Fibroblast of skin of right biceps (primary cell): ENCODE results near the gene AVL9.

Source experiments
- DNase-seq: peaks from one replicate; pipeline ENCODE4 v3.0.0-alpha.2; 2013

AVL9 gene

DNA sequence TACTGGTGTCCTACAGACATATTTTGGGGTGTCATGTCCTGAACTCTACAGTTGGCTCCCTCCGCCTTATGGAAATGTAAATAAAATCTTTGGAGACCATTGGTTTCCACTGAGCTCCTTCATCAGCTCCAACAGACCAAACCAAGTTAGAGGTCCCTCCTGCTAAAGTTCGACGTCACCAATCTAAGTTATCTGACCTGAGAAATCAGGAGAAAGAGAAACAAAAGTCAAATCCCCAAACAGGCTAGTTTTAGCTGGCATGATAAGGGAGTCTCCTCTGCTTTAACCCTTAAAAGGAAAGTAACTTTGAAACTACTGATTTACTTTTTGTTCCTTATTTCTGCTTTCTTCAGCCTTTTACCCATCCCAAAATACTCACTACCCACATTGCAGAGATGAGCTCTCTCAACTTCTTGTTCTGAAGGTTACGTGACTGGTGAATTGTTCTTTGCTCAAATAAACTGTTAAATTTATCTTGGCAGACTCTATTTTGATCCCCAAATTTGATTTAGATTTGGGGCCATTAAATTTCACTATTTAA, 39.9 kb downstream of the AVL9 start:
- DNase-seq = no peak

DNA sequence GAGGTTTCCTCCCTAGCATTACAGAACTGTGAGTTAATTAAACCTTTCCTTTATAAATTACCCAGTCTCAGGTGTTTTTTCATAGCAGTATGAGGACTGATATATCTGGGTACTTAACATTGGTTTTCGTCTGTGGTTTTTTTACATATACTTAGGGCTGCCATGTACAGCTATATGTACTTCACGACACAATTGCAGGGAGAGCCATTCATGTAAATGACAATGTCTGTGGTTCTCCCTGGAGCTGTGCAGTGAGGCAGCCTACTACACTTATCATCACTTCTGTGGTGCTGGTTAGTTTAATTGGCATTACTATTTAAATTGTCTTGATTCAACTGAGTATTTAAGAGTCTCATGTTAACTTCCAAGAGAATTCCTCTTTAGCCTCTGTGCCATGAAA, 40.7 kb downstream of the AVL9 start:
- no peak for DNase-seq

DNA sequence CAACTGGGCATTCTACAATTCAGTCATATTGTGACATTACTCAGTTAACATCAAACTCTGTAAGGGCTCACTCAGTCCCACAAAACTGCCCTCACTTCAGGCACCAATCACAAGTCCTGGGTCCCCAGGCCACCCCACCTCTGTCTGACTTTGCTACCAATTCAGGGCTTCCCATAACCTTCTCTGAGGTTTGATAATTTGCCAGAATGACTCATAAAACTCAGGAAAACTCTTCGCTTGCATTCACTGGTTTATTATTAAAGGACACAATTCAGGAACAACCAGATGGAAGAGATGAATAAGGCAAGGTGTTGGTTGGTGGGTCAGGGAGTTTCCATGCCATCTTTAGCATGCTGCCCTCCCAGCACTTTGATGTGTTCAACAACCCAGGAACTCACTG, 41.3 kb downstream of the AVL9 start:
- DNase-seq = peak; percentile 73

DNA sequence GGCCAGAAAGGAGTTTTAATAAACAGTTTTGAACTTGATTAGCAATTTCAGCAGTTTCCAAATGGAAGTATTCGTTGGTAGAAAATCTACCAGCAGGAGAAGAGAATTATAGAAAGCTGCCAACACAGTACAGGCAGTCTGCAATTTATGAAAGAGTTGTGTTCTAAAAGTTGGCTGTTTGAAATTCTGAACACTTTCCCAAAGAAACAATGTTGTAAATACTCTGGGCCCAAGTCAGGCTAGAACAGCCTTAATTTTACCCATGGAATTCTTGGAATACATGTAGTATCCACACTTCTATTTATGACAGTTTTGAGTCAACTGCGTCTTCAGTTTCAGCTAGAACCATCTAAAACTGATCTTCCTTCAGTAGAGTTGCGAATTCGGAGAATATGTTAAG, 42.5 kb downstream of the AVL9 start:
- DNase-seq = no peak

DNA sequence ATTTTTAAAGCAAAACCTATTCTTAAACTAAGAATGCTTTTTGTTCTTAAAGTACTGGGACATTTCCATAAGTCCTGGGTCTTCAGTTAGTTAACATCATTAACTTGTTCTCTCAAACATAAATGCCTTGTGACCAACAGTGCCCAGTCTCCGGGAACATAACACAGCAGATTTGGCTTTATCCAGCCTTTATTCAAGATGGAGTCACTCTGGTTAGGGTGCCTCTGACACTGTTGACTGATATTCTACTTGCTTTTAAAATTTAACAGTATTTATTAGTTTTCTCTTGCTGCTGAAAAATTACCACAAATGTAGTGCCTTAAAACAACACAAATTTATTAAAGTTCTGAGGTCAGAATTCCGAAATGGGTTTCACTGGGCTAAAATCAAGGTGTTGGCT, 44.1 kb downstream of the AVL9 start:
- no peak for DNase-seq

DNA sequence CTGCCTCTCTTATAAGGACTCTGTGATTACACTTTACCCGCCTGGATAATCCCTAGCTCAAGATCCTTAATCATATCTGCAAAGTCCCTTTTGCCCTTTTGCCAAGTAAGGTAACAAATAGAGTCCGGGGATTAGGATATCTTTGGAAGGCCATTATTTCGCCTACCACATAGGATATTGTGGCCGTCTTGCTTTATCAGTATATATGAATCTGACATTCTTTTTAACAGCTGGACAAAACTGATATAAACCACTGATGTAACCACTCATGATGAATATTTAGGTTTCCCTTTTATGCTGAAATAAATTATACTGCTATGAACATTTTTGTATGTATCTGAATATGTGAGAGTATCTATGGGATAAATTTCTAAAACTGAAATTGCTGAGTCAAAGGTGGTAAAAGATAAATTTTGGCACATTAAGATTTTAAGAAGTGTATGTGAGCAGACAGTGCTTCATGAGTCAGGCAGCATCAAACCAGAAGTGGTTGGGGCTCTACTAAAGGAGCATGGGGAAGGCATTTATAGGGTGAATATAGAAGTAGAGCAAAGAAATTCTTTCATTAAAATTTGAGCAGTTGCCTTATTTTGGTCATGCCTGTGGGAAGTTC, 44.7 kb downstream of the AVL9 start:
- peak; percentile 0 for DNase-seq

DNA sequence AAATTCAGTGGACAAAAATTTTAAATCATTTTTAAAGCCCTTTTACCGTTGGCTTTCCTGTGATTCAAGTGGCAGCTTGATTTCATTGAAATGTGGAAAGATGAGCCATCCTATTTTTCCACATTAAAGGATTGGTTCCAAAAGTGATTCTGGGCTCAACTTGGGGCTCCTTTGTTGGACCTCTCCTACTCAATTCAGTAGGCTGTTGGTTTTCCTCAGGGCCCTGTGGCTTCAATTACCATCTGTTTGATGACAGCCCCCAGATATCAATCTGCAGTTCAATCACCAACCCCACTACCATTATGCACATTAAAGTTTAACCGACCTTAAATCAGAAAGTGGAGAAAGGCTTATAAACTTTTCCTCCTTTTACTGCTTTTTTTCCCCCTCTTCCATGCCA, 47.3 kb downstream of the AVL9 start:
- no peak for DNase-seq

DNA sequence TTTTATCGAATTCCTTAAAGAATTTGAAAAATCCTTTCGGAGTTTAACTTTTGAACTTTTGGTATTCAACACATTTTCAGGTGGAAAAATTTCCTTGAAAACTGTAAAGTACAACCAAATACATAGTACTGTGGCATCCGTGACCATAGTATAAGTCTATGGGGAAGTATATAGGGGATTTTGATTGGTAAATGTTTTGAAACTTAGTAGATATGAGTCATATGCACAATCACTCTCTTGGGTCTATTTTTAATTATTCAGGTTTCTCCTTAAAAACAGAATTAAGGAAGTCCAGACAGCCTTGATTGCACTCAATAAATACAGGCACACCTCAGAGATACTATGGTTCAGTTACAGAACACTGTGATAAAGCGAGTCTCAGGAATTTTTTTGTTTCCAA, 64.2 kb downstream of the AVL9 start:
- DNase-seq = no peak

DNA sequence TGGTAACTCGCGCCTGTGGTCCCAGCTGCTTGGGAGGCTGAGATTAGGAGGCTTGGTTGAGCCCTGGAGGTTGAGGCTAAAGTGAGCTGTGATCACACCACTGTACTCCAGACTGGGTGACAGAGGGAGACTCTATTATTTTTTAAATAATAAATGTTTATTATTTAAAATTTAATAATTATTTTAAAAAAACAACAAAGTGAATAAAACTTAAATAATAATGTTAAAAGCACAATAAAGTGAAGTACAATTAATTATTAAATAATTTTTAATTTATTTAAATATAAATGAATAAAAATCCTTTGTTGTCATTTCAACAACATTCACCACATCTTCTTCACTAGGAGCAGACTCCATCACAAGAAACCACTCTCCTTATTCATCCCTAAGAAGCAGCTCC, 64.8 kb downstream of the AVL9 start:
- no peak for DNase-seq

DNA sequence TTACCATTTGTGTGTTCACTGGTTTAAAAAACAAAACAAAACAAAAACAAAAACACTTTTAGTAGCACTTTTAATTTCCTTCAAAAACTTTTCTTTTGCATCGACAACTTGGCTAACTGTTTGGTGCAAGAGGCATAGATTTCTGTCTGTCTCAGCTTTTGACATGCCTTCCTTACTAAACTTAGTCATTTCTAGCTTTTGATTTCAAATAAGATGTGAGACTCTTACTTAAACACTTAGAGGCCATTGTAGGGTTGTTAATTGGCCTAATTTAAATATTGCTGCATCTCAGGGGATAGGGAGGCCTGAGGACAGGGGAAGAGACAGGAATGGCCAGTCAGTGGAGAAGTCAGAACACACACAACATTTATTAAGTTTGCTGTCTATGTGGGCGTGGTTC, 66.3 kb downstream of the AVL9 start:
- no peak for DNase-seq

DNA sequence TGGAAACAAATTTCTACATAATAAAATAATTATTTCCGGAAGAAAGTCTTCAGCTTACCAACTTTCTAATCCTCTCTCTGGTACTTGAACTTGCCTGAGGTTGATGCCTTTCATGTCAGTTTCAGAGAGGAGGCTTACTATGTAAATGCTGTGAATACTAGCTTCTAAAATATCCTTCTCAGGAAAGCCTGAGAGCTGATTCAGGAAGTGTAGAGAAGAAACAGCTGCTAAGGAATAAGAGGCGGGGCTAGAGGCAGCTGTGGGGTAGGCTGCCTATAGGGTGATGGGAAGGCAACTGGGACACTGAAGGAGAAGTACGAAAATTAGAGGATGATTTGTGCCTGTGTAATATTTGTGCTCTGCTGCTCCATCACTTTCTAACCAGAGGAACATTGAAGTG, 69.3 kb downstream of the AVL9 start:
- DNase-seq = no peak

DNA sequence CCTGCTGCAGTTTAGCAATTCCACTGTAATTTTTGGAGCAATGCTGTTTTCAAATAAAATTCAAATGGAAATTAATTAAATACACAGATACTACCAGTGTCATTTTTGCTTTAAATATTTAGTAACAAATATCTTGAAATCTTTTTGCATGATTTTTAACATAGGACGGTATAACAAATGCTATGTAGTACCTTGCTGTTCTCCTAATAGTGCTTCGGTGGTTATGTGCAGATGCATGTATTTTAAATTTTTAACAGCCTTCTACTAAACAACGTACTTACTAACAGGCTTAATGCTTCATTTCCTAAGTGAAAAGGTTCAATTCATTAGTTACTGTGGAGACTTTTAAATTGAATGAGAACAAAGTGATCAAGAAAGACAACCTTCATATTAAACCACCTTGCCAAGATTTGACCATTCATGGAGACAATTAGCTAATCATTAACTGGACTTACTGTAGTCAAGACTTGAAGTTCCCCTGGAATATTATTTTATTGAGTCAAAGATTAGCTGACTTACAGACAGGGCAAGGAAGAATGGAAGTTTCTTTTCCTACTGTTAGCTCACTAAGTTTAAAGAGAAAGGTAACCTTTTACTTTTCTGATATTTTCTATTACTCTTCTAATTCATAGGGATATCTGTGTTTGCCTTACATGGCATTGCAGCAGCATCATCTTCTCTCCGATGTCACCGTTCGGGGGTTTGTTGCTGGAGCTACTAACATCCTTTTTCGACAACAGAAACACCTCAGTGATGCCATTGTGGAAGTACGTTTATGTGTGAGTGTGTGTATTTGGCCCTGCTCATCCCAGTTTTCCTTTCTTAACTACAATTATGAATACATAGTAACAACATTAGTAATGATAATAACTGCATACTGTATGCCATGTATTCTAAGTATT, 74.3 kb downstream of the AVL9 start:
- no peak for DNase-seq

DNA sequence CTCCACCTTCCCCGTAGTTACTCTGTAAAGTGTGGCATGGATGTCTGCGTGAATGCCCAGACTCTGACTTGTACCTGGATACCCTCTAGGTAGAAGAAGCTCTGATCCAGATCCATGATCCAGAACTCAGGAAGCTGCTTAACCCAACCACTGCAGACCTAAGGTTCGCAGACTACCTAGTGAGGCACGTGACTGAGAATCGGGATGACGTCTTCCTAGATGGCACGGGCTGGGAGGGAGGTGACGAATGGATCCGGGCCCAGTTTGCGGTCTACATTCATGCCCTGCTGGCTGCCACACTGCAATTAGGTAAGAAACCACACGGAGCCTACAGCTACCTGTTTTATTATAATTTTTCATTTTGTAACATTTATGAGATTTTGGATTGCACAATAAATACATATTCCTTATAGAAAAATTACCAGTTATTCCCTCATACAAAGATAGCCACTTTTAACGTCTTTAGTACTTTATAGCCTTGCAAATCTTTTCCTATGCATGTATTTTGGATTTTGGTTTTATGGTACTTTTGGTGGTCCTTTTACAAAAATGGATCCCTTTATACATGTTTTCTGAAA, 77.9 kb downstream of the AVL9 start:
- no peak for DNase-seq

DNA sequence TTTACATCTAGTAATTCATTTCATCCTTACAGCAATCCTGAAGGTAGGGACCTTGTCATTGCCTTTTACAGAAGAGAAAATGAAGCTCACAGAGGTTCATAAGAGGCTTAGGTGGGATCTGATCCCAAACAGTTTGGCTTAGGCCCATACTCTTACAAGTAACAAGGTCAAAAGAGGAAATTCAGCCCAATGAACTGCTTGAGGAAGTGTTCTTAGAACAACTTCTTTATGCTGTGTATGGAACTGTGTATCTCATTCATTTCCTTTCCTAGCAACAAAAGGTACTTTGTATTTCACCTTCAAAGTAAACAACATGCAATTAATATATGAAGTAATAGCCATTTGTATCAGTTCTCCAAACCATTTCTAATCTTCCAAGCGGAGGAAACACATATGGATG, 79.3 kb downstream of the AVL9 start:
- no peak for DNase-seq

DNA sequence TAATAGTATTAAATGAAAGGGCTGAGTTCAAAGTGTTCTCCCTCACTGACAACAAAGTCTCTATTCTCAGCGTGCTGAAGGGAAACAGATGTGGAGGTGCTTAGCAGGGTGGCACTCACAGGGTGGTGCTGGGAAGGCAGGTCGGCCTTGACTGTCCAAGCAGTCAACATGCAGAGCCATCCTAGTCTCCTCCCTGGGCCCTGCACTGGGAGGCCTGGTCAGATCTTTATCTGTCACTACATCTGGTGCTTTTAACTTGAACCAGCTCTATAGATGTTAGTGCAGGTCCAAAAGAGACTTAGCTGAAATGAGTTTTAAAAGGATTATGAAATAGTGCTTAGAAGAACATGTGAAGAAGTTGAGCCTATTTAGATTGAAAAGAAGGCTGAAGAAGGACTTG, 82.1 kb downstream of the AVL9 start:
- no peak for DNase-seq

DNA sequence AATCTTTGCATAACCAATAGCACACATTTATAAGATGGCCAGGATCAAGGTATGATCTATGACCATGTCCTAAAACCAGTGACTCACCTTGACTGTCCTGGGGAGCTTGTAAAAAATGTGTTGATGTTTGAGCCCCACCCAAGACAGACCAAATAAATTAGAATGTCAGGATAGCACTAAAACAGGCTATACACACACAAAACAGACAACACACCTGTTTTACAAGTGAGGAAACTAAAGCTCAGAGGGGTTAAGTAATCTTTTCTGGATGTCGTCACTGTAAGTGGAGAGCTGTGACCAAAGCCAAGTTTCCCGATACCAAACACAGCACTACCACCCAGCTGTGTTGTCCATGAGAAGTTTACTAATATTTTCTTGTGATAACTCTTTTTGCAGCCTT, 84.5 kb downstream of the AVL9 start:
- DNase-seq = no peak

DNA sequence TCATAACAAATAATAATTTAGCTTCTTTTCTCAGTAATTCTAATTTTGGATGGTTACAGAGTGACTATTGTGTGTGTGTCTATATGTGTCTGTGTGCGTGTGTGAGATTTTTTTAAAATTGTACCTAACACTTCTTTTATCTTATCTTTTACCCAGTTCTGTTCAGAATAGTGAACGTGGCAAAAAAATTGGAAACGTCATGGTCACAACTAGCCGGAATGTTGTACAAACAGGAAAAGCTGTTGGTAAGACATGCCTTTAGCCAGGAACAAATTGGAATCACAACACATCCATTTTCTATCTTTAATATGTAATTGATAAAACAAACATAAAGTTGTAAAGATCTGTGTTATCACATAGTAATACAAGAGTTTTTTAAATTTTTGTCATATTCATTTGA, 85.4 kb downstream of the AVL9 start:
- no peak for DNase-seq

DNA sequence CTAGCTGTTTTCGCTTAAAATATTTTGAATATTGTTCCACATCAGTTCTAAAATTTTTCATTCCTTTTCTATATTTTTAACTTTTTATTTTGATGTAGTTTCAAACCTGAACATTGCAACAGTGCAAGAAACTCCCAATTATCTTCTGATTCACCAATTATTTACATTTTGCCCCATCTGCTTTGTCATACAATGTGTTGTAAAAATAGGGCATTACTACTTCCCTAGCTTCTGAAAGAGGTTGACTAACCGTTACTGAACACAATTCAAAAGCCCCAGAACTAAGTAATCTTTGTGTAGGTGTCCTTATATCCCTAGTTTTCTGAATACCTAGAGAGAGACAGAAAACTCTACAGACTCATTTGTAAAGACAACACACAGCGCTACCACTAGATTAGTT, 86.7 kb downstream of the AVL9 start:
- no peak for DNase-seq

DNA sequence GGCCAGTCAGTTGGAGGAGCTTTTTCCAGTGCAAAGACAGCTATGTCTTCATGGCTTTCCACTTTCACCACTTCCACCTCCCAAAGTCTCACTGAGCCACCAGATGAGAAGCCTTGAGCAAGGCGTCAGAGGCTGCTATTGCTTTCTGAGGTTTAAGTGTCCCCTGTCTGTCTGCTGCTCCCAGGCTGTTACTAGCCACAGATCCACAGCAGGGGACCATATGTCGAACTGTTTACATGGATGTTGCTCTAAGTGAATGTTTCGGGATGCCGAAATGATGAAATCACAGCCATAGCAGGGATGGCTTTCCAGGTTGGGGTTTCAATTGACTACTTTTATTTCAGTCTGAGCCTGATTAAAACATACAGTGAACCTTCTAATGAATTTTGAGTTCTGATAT, 88.5 kb downstream of the AVL9 start:
- peak; percentile 95 for DNase-seq

DNA sequence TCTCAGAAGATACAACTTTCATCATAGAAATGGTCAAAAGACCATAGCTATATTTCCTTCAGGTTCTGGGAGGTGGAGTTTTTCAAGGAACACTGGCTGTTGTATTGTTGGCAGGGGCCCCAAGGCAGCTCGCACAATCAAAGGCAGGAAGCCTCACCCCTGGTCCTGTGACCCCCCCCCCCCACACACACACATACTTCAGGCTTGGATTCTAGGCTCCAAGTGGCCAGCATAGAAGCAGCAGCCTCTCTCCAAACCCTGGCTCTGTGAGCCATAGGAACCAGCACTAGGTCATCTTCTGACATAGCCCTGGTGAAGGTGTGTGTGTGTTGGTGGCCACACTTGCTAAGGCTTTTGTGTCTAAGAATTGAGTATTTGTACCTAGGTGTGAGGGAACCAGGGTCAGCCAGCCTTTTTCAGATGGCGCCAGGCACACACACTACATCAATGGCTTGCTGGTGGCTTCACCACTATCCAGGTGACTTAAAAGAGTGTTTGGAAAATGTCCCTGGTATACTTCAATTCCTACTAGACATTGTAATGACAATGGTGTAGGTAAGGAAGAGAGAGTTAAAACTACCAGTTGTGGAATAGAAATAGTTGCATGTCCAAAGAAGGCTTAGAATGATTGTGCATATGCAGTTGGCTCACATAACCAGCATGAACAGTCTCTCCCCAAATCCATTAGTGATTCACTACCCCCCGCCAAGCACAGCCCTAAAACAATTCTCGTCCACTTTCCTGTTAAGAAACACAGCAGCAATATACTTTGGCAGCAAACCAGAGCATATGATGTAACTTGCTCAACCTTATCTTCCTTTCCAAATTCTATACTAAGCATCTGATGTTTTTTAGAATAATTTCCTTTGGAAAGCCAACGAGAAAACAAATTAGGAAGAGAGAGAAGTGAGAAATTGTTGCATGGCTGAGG, 91.3 kb downstream of the AVL9 start:
- peak; percentile 98 for DNase-seq

DNA sequence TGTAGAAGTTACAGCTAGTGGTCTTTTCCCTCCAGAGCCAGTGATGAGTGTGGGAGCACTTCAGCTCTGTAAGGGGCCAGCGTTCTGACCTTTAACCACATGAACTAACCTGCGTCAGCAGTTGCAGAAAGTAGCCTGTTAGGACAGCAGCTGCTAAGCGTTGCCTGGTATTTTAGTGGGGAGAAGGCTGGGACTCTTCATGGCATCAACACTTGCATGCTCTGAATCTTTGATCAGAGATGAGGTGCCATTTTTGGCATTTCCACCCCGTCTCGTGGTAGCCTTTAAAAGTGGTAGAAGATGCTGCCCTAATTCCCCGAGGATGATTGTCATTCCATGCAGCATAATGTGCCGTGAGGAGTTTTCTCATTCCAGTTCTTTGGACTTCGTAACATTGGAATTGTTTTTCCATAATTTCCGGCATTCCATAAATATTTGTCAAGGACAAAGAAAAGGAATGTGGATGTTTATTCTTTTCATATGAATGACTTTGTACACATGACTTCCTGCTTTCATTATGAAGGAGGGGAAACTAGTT, 92.2 kb downstream of the AVL9 start:
- DNase-seq = peak; percentile 89

DNA sequence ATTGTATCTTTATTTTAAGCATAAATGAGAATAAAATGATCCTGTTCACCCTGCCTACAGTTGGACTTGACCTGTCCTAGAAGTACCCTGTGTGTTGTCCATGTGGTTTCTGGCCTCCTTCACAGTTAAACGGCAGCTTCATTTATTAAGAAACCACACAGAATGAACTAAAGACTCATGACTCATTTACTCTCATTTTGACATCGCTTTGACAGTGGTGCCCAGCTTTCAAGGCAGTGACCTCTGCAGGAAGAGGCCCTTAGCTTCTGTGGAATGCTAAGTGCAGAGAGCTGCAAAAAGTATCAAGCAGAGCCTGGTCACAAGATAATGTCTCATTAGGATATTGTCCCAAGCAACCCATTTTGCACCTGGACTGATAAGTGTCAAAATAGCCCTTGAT, 93.4 kb downstream of the AVL9 start:
- peak; percentile 80 for DNase-seq

DNA sequence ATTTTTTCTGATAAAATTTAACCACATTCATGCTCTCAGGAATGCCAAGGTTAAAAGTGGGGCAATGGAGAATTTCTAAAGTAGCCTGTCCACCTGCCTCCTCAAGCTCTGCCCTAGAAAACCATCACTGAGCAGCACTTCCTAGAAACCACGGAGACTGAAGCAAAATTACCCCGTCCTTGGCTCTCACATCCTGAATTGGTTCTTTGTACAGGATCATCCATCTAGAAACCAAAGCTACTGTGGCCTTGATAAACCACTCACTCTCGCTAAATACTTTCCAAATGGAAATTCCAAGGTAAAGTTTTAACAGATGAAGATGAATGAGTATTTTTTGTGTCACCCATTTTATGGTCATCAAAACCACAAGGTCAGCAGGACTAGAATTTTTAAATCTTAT, 96.6 kb downstream of the AVL9 start:
- DNase-seq = no peak
